Measurements from ENCODE around the gene CDKN2AIP.
"Not testable (repeated sequence)": the region's sequence is repeated elsewhere in the genome, so short reads cannot be mapped to it uniquely, and the experiment has no call there.

Gene CDKN2AIP

GRCh38 chr4:183455431-183456195 is 11.2 kb downstream of the CDKN2AIP start:
- no peak for DNase-seq

GRCh38 chr4:183458005-183458404 is 13.6 kb downstream of the CDKN2AIP start:
- DNase-seq, result no peak

DNA sequence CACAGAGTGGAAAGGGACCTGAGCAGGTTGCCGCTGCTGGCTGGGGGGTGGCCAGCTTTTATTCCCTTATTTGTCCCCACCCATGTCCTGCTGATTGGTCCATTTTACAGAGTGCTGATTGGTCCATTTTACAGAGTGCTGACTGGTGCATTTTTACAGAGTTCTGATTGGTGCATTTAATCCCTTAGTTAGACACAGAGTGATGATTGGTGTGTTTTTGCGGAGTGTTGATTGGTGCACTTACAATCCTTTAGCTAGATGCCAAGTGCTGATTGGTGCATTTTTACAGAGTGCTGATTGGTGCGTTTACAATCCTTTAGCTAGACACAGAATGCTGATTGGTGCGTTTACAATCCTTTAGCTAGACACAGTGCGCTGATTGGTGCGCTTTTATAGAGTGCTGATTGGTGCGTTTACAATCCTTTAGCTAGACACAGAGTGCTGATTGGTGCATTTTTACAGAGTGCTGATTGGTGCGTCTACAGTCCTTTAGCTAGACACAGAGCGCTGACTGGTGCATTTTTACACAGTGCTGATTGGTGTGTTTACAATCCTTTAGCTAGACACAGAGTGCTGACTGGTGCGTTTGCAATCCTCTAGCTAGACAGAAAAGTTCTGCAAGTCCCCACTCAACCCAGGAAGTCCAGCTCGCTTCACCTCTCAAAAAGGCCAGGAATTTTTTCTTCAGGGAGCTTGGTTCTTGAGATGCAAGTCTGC is 19.6 kb downstream of the CDKN2AIP start:
- not testable (repeated sequence) for DNase-seq

DNA sequence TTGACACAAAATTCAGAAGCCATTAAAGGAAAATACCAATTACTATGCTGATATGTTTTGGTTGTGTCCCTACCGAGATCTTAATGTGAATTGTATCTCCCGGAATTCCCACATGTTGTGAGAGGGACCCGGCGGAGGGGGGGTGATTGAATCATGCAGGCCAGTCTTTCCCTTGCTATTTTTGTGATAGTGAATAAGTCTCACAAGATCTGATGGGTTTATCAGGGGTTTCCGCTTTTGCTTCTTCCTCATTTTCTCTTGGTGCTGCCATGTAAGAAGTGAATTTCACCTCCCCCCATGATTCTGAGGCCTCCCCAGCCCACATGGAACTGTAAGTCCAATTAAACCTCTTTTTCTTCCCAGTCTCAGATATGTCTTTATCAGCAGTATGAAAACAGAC is 21.4 kb downstream of the CDKN2AIP start:
- DNase-seq, result not testable (repeated sequence)

DNA sequence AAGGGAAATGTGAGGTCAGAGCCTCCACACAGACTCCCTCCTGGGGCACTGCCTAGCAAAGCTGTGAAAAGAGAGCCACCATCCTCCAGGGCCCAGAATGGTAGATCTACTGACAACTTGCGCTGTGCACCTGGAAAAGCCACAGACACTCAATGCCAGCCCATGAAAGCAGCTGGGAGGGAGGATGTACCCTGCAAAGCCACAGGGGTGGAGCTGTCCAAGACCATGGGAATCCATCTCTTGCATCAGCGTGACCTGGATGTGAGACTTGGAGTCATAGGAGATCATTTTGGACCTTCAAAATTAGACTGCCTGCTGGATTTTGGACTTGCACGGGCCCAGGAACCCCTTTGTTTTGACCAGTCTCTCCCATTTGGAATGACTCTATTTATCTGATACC is 22.8 kb downstream of the CDKN2AIP start:
- DNase-seq, result no peak

- DNase-seq, result no peak
Measured at GRCh38 chr4:183468210-183469095, 24.0 kb downstream of the CDKN2AIP start.

DNA sequence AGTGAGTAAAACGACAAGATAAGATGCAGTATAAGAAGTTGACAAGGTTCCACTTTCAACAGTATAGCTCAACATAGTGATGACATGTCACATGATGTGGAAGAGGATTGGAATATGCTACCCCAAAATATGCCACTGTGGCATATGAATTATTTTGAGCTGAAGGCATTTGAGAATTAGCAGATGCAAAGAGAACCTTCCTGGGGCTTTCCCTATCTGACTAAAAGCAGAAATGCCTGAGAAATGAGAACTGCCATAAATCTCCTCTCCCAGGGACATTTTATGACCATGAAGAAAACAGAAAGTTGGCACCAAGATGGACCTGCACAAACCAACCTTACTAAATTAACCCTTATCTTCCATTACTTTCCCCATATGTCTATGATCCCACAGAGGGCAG is 24.8 kb downstream of the CDKN2AIP start:
- no peak for DNase-seq

- DNase-seq, result no peak
Measured at GRCh38 chr4:183469936-183470335, 25.5 kb downstream of the CDKN2AIP start.

DNA sequence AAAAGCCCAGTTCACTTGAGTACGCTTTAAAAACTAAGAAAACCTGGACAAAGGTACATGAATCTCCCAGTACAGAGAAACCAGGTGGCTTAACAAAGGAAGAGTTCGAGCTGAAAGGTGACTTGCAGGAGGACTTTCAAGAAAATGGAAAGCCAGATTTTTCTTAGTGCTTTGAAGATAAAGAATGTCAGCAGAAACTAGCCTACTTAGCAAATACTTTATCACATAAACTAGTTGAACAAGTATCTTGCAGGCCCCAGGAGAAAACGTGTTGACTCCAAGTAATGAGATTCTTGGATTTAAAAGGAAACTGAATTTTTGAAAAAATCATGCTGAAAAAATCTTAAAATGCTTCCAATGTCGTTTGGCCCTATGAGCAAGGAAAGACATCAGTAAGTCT is 26.4 kb downstream of the CDKN2AIP start:
- DNase-seq, result no peak

DNA sequence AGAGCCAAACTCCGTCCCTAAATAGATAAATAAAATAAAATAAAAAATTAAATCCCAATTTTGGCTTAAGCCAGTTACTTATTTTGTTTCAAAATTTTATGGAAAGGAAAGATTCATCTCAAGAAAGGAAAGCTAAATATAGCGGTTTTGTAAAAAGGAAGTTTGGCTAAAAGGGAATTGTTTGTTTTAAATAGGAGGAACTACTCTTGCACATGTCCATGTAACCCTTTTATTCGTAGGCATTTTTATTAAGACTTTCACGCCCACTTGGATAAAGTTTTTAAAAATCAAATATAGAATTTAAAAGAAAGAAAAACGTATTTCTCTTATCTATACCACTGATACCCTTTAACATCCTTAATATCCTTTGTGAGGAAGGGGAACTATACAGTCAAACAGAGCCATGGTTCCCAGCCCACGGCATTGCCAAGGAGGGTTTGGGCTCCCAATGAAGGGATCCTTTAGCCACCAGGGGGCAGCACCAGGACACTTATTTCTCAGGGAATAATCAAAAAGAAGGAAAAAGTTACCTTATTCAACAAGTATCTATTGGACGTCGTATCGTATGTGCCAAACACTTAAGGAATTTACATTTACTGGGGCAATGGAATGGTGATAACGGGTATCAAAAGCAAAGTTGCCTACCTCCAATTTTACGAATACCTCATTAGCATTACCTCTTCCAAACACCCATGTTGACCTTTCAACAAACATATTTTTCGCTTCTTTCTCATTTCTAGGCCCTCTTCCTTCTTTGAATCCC is 27.7 kb downstream of the CDKN2AIP start:
- DNase-seq, result peak; percentile 82

DNA sequence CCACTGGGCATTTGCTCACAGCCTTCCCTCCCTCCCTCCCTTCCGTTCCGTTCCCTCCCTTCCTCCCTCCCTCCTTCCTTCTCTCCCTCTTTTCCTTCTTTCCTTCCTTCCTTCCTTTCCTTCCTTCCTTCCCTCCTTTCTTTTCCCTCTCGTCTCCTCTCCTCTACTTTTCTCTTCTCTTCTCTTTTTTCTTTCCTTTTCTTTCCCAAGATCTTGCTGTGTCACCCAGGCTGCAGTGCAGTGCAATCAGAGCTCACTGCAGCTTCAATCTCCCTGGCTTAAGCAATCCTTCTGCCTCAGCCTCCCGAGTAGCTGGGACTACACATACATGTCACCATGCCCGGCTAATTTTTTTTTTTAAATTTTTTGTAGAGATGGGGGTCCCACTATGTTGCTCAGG is 33.7 kb downstream of the CDKN2AIP start:
- DNase-seq, result no peak

- no peak for DNase-seq
Measured at GRCh38 chr4:183478926-183479325, 34.5 kb downstream of the CDKN2AIP start.

GRCh38 chr4:183482515-183483095 is 38.2 kb downstream of the CDKN2AIP start:
- DNase-seq, result not testable (repeated sequence)

DNA sequence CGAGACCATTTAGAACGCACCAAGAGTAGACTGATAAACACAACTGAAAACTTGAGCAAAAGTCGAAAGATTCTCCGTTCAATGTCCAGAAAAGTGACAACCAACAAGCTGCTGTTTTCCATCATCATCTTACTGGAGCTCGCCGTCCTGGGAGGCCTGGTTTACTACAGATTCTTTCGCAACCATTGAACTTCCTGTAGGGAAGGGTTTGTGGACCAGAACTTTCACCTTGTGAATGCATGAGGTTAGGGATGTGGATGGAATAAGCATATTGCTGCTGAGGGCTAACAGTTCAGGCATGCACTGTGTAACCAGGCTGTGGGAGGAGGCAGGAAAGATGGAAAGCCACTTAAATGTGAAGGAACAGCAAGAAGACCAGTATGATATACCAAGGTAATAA is 39.6 kb downstream of the CDKN2AIP start:
- no peak for DNase-seq

DNA sequence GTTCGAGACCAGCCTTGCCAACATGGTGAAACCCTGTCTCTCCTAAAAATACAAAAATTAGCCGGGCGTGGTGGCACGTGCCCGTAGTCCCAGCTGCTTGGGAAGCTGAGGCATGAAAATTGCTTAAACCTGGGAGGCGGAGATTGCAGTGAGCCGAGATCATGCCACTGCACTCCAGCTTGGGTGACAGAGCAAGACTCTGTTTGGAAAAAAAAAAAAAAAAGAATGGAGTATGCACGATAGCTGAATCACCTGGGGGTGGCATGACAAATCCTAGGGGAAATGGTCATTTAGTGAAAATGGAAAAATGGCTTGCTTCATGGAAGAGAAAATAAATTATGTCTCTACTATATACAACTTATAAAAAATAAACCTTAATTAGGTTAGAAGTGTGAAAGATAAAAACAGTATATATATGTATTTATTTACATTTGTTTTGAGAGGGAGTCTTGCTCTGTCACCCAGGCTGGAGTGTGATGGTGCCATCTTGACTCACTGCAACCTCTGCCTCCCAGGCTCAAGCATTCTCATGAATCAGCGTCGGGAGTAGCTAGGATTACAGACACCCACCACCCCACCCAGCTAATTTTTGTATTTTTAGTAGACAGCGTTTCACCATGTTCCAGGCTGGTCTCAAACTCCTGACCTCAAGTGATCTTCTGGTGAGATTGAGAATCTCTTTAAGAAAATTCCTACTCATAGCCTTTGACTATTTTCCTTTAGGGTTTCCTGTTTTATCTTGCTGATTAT is 41.1 kb downstream of the CDKN2AIP start:
- DNase-seq, result no peak

- DNase-seq, result no peak
Measured at GRCh38 chr4:183492791-183493222, 48.4 kb downstream of the CDKN2AIP start.

DNA sequence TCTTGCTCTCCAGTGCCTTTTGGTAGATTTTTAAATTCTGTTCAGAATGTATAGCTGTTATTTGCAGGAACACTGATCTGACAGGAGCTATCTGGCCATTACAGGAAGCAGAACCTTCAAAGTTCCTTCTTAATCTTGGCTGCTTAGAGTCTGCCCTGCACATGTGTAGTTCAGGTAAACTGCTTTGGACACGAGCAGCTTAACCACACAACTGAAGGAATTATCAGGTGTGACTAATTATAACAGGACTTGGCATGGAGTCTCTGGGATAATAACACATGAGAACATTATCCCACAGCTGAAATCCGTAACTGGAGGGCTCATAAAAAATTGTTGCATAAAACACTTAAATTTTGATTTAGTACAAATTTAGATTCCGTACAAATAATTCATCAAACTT is 48.8 kb downstream of the CDKN2AIP start:
- DNase-seq, result no peak

- no peak for DNase-seq
Measured at GRCh38 chr4:183495184-183495583, 50.7 kb downstream of the CDKN2AIP start.
